NCI-H524 (cell line): ENCODE measurements around the gene LRRC10.

Experiments
- DNase-seq, 2 experiments: peaks; one replicate each; lab custom pipeline; 2025; lab: John Stamatoyannopoulos, UW

LRRC10 gene, protein sequence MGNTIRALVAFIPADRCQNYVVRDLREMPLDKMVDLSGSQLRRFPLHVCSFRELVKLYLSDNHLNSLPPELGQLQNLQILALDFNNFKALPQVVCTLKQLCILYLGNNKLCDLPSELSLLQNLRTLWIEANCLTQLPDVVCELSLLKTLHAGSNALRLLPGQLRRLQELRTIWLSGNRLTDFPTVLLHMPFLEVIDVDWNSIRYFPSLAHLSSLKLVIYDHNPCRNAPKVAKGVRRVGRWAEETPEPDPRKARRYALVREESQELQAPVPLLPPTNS

GRCh38 chr12:69610729-69611128, at the start of gene LRRC10:
Gene LRRC10, minus strand, starts transcription at chr12:69610907. Its CDS starts 69 bp downstream, at chr12:69610838.
- no peak for DNase-seq

- no peak for DNase-seq
Measured at GRCh38 chr12:69660164-69660863, 49.6 kb upstream of the LRRC10 start.

- no peak for DNase-seq
Measured at GRCh38 chr12:69658203-69658602, 47.5 kb upstream of the LRRC10 start.

DNA sequence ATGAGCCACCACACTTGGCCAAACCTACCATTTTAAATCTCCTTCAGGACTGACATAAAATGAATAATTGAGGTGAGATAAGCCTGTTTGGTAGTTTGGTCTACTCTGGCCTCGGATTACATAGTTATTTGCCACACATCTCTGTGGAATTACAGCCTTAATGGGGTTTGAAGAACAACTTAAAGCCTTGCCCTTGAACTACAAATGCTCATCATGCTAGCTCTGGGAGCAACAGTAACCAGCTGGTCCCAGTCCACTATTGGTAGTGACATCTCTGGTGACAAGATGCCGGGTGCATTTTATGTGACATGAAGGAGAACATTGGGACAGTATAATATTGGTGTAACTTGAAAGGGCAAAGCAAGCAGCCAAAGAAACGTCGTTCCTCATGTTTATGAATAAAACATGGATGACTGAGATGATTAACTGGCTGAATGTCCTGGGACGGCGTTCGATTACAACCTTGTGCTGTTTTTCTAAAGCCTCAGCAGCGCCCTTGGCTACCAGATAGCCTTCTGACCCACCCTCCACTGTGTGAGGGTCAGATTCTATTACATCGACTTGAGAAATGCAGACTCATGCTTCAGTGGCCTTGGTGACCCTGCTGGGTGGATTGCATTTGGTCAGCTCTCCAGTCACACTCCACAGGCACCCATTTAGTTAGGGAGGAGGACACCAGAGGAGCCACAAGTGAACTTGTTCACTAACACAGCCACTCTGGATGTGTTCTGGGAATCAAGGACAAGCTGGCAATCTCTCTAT, 46.9 kb upstream of the LRRC10 start:
- no peak for DNase-seq

DNA sequence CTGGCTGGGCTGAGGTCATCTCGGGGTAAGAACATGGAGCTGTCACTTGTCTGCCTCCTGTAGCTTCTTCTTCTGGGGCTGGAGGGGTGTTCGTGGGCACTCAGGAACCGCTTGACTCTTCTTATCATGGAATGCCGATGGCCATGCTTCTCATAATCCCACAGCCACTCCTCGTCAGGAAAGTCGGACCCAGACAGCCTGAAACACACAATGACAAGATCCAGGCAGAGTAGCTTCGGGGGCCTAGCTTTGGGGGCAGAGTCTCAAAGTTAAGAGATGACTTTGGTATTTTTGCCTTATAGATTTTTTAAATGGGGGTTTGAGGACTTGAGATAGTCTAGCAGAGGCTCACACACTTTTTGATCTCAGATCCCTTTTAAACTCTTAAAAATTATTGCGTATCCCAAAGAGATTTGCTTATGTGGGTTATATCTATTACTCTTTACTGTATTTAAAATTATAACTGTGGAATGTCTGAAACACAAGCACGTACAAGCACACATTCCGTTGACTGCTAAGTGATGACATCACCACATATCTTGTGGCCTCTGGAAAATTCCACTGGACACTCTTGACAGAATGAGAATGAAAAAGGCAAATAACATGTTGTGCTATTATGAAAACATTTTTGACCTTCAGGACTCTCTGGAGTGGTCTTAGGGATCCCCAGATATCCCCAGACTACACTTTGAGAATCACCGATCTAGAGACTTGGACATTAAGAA, 45.1 kb upstream of the LRRC10 start:
- DNase-seq = no peak

DNA sequence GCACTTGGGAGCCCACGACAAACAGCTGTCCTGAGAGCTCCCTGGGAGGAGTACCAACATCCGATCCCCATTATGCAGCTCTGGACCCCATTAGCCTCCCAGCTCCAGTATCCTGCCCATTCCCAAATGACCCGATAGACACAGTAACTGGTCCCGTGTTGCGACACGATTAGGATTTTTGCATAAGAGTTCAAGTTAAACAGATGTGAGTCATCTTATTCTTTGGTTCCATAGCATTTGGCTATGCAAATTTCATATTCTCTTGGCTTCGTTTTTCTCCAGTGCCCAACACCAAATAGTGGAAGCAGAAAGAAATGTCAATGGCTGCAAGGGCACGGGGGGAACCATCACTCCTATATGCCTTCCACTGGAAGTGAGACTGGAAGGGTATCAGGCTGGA, 43.0 kb upstream of the LRRC10 start:
- no peak for DNase-seq

DNA sequence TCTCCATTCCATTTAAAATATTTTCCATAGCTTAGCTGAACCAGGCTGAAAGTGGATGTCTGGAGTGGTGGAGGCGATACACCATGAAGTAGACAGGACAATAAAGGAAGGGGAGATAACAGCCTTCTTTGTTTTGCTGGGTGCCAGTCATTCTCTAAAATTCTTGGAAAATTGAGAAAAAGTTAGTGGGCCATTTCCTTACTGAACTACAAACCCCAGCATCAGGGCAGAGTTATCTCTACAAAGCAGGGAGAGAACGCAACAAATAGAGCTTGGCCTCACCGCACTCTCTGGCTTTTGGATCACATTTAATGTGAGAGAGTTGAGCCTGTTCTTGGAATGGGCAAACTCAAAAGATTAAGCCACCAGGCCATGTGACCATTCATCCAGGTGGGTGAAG, 41.2 kb upstream of the LRRC10 start:
- no peak for DNase-seq

- DNase-seq = no peak
Measured at GRCh38 chr12:69649529-69649928, 38.8 kb upstream of the LRRC10 start.

- no peak for DNase-seq
Measured at GRCh38 chr12:69648476-69648875, 37.8 kb upstream of the LRRC10 start.

DNA sequence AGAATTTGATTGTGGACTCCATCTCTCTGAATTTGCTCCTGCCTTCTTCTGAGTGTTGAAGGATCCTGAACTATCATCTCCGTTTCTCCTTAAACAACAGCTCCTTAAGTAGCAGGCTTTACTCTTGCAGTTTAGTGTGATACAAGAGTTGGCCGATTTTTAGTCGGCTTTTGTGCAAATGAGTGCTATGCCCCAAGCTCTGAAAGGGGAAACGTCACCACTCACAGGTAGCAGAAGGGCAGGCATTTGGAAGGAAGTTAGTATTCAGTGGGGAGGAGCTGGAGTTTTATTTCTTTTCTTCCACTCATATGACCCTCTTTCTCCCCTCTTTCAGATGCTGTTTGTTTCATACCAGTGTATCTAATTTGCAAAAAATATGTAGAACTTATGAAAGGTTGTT, 36.5 kb upstream of the LRRC10 start:
- no peak for DNase-seq

- no peak for DNase-seq
Measured at GRCh38 chr12:69645031-69645430, 34.3 kb upstream of the LRRC10 start.

DNA sequence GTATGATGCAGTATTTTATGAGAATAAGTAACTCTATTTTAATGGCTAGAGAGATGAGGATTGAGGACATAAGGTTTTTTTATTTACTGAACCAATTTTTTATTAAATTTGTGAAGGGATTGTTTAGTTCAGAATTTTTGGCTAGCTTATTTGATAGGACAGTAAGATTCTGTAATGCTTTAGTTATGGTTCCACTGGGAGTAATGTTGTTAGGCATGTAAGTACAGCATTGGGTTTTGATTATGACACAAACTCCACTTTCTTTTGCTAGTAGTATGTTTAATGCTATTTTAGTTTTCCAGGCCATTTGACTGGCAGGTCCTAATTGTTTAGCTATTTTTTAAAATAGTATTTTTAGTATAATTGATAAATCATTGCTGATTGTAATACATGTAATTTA, 33.8 kb upstream of the LRRC10 start:
- DNase-seq = no peak

DNA sequence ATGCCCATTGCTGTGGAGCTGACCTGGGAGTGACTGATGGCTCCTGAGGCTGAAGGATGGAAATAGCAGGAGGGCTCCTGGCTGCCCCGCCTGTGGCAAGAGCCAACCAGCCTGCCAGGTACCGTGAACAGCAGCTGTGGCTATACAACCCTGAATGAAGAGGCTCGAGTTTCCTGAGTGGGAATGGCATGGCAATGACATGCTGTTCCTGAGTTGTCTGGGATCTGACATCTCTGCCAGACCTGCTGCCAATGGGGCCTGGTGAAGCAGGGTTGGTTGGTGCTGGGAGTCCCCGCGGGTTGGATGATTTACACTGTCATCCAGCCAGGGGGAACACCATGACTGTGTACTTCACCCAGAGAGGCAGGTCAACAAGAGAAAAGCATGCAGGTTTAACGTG, 31.8 kb upstream of the LRRC10 start:
- no peak for DNase-seq

DNA sequence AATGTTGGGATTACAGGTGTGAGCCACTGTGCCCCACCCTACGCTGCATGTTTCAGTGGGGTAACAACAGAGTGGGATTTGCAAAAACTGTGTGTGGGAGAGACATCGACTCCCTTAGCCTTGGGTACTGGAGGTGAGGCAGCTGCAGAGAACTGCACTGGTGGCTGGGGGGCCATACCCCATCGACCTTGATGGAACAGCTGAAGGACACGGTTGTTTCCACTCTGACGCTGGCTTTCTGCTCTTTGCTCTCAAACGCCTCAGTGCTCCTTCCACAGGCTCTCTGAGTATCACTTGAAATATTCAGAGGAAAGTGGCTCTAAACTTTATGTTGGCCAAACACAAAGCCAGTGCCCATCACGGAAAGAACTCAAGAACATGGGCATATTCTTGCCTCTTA, 30.8 kb upstream of the LRRC10 start:
- DNase-seq = no peak

- peak; percentile 41 to 61 for DNase-seq
Measured at GRCh38 chr12:69639400-69640016, 28.8 kb upstream of the LRRC10 start.

GRCh38 chr12:69633061-69633460, 22.4 kb upstream of the LRRC10 start:
- DNase-seq = no peak

DNA sequence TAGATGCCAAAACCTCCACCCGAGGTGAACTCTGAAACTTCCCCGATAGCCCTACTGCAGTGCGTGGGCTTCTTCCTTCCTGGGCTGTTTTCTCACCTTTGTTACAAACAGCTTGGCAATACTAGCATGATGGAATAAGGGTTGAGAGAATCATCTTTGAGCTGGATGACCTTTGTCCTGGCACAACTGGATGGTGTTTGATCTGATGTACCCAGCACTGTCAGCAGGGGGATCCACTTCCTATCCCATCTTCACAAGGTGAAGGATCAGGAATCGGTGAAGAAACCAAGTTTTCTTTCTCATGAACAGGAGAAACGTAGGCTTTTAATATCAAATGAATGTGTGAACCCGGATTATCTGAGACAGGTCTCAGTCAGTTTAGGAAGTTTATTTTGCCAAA, 19.5 kb upstream of the LRRC10 start:
- DNase-seq = no peak

- DNase-seq = no peak
Measured at GRCh38 chr12:69627501-69627900, 16.8 kb upstream of the LRRC10 start.

DNA sequence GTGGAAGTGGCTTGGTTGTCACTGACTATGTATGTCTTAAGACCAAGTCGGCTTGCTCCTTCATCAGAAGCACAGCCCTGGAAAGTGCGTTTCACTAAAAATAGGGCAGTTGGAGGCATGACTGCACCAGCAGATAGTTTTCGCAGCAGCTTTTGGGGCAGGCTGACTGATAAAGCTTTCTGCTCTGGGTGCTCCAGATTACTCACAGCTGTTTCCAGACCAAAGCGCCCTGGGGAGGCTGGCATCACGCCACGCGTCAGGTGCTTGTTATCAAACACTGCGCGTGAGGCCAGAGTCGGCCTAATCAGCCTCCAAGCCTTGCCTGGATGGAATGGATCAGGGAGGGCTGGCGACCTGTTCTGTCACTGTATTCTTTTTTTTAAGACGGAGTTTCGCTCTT, 13.3 kb upstream of the LRRC10 start:
- DNase-seq = peak in 1 of 2 experiments; percentile 27

DNA sequence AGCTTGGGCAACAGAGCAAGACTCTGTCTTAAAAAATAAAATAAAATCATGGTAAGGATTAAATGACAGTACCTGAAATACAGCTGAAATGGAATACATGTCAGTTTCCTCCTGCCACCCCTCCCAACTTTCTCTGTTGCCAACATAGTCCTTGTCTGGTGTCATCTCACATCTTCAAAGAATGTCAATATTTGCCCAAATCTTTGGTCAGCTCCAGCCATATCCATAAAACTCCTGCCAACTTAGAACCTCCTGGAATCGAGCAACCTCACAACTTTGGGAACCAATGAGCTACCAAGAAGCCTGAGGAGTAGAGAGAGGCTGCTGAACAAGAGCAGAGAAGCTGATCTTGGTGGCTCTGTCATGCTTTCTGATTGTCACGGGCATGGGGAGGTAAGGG, 10.8 kb upstream of the LRRC10 start:
- no peak for DNase-seq

- no peak for DNase-seq
Measured at GRCh38 chr12:69620921-69621320, 10.2 kb upstream of the LRRC10 start.

GRCh38 chr12:69620077-69620476, 9.4 kb upstream of the LRRC10 start:
- no peak for DNase-seq
